Liver (tissue), 9 donors: ENCODE data around the gene RWDD3. TPM values are rescaled to one million over a fixed set of nuclear protein-coding genes. Genes with fewer than 3 reads are reported as not detected.

Source experiments
- DNase-seq: peaks from one replicate; pipeline ENCODE4 v3.0.0-alpha.2; 2017; ENCODE audit warnings: low spot score
- H3K27ac ChIP-seq, 2 donors: one replicate each; pipeline ENCODE4 v1.7.0; 2013; ENCODE audit warnings: inconsistent platforms in 2 of 2, low read length in 2 of 2, control low read depth in 1 of 2, low read depth in 1 of 2, mild to moderate bottlenecking in 1 of 2
- H3K27me3 ChIP-seq, 4 donors: one replicate each; pipeline versions ENCODE4 v1.6.1 to v1.7.0; 2013; ENCODE audit warnings: low read length in 3 of 4, inconsistent platforms in 1 of 4, mild to moderate bottlenecking in 1 of 4, moderate library complexity in 1 of 4; ENCODE audit not compliant: control insufficient read depth in 4 of 4, insufficient read depth in 4 of 4
- H3K36me3 ChIP-seq, 4 donors: one replicate each; pipeline versions ENCODE4 v1.6.1 to v1.7.0; 2013; ENCODE audit warnings: low read length in 3 of 4, mild to moderate bottlenecking in 3 of 4, low read depth in 1 of 4, moderate library complexity in 1 of 4; ENCODE audit not compliant: control insufficient read depth in 4 of 4, insufficient read depth in 3 of 4
- H3K4me1 ChIP-seq, 4 donors: one replicate each; pipeline versions ENCODE4 v1.6.1 to v1.7.0; 2013; ENCODE audit warnings: low read length in 3 of 4, mild to moderate bottlenecking in 3 of 4, moderate library complexity in 1 of 4; ENCODE audit not compliant: control insufficient read depth in 4 of 4, insufficient read depth in 4 of 4
- H3K4me3 ChIP-seq, 3 donors: one replicate each; pipeline versions ENCODE4 v1.6.1 to v1.7.0; 2013; ENCODE audit warnings: low read length in 3 of 3, control low read depth in 1 of 3, low read depth in 1 of 3, mild to moderate bottlenecking in 1 of 3
- H3K9ac ChIP-seq, 2 donors: one replicate each; pipeline ENCODE4 v1.7.0; 2013; ENCODE audit warnings: low read length in 2 of 2, mild to moderate bottlenecking in 2 of 2, moderate library complexity in 2 of 2, control low read depth in 1 of 2, low read depth in 1 of 2
- H3K9me3 ChIP-seq, 4 donors: one replicate each; pipeline versions ENCODE4 v1.6.1 to v1.7.0; 2013; ENCODE audit warnings: low read length in 3 of 4; ENCODE audit not compliant: control insufficient read depth in 4 of 4
- ATF3 ChIP-seq: IDR thresholded peaks from 2 replicates; pipeline ENCODE4 v1.6.1; 2016; ENCODE audit warnings: antibody characterized with exemption
- CTCF ChIP-seq: fragments of 150-350 bp; IDR thresholded peaks from 2 replicates; pipeline ENCODE4 v1.5.1; 2017; ENCODE audit warnings: improper control_type of control experiment, low read depth, low read length; ENCODE audit not compliant: missing input control
- EGR1 ChIP-seq, 2 donors: IDR thresholded peaks; 2 replicates each; pipeline ENCODE4 v1.6.1; 2016 to 2018; ENCODE audit warnings: antibody characterized with exemption in 2 of 2, low read depth in 2 of 2
- FOXA1 ChIP-seq: IDR thresholded peaks from 2 replicates; pipeline ENCODE4 v1.6.1; 2016; ENCODE audit warnings: antibody characterized with exemption
- FOXA2 ChIP-seq: IDR thresholded peaks from 2 replicates; pipeline ENCODE4 v1.6.1; 2016; ENCODE audit warnings: antibody characterized with exemption
- GABPA ChIP-seq, 2 donors: IDR thresholded peaks in 1 of 2; conservative IDR thresholded peaks in 1 of 2; 2 replicates each; pipeline ENCODE4 v1.6.1; 2016; ENCODE audit warnings: antibody characterized with exemption in 2 of 2, mild to moderate bottlenecking in 1 of 2, moderate library complexity in 1 of 2
- HNF4A ChIP-seq, 2 donors: conservative IDR thresholded peaks; 2 replicates each; pipeline ENCODE4 v1.6.1; 2016; ENCODE audit warnings: antibody characterized with exemption in 2 of 2, mild to moderate bottlenecking in 2 of 2
- HNF4G ChIP-seq: IDR thresholded peaks from 2 replicates; pipeline ENCODE4 v1.6.1; 2016; ENCODE audit warnings: antibody characterized with exemption
- JUND ChIP-seq, 2 donors: IDR thresholded peaks; 2 replicates each; pipeline ENCODE4 v1.6.1; 2016; ENCODE audit warnings: antibody characterized with exemption in 2 of 2
- MAX ChIP-seq: IDR thresholded peaks from 2 replicates; pipeline ENCODE4 v1.6.1; 2016; ENCODE audit warnings: antibody characterized with exemption
- NR2F2 ChIP-seq: IDR thresholded peaks from 2 replicates; pipeline ENCODE4 v1.6.1; 2016; ENCODE audit warnings: antibody characterized with exemption
- RAD21 ChIP-seq, 2 donors: IDR thresholded peaks; 2 replicates each; pipeline ENCODE4 v1.6.1; 2016; ENCODE audit warnings: antibody characterized with exemption in 2 of 2, mild to moderate bottlenecking in 2 of 2
- RXRA ChIP-seq, 2 donors: IDR thresholded peaks; 2 replicates each; pipeline ENCODE4 v1.6.1; 2017 to 2018; ENCODE audit warnings: antibody characterized with exemption in 2 of 2, mild to moderate bottlenecking in 1 of 2
- SP1 ChIP-seq: IDR thresholded peaks from 2 replicates; pipeline ENCODE4 v1.6.1; 2018; ENCODE audit warnings: antibody characterized with exemption, mild to moderate bottlenecking
- TAF1 ChIP-seq: conservative IDR thresholded peaks from 2 replicates; pipeline ENCODE4 v1.6.1; 2016; ENCODE audit warnings: antibody characterized with exemption, mild to moderate bottlenecking
- YY1 ChIP-seq: IDR thresholded peaks from 2 replicates; pipeline ENCODE4 v1.6.1; 2016; ENCODE audit warnings: antibody characterized with exemption, mild to moderate bottlenecking
- WGBS: extraction: QIAGEN DNeasy Blood & Tissue Kit; methylation state at CpG from one replicate; pipeline ENCODE4 v1.1.7; 2013; 5-methylcytosine and 5-hydroxymethylcytosine counted together
- polyA plus RNA-seq, 2 donors: library from polyadenylated mRNA; stranded (reverse) in 1 of 2; unstranded in 1 of 2; fragments of 200-250 nt in 1 of 2; fragments of >200 nt in 1 of 2; fragmentation: Nextera tagmentation in 1 of 2; extraction: Ambion mirVana in 1 of 2; gene quantifications; one replicate each; pipeline versions ENCODE4 v1.2.1 to v1.2.3, GENCODE V29; 2013 to 2015
- total RNA-seq, 2 donors: library from RNA; depleted of rRNA; stranded (reverse); fragments of >200 nt; gene quantifications; one replicate each; pipeline ENCODE4 v1.2.3, GENCODE V29; 2014
- TF ChIP-seq, protein P1 (sequence below): IDR thresholded peaks from 2 replicates; pipeline ENCODE4 v1.6.1; 2016; ENCODE audit warnings: antibody characterized with exemption, mild to moderate bottlenecking
- donor health status: healthy.
- donor health status: healthy.
- donor health status: healthy.
- donor health status: healthy.
- donor health status: healthy.

RWDD3 gene
- total and polyA plus RNA-seq, 4 donors: 5.8 to 11.1 (median 7.0) TPM

- 56% methylated on average over 1 of the region's 1 CpG for WGBS
- no peak for TF ChIP-seq YY1
- no peak for TF ChIP-seq GABPA (IDR thresholded peaks at IDR 0.05 in 1 of 2, conservative IDR thresholded peaks at IDR 0.05 in 1 of 2)
- no peak for TF ChIP-seq FOXA1
- TF ChIP-seq TAF1: no peak
- TF ChIP-seq JUND (IDR thresholded peaks at IDR 0.05): no peak
- no peak for TF ChIP-seq MAX
- TF ChIP-seq, protein P1, sequence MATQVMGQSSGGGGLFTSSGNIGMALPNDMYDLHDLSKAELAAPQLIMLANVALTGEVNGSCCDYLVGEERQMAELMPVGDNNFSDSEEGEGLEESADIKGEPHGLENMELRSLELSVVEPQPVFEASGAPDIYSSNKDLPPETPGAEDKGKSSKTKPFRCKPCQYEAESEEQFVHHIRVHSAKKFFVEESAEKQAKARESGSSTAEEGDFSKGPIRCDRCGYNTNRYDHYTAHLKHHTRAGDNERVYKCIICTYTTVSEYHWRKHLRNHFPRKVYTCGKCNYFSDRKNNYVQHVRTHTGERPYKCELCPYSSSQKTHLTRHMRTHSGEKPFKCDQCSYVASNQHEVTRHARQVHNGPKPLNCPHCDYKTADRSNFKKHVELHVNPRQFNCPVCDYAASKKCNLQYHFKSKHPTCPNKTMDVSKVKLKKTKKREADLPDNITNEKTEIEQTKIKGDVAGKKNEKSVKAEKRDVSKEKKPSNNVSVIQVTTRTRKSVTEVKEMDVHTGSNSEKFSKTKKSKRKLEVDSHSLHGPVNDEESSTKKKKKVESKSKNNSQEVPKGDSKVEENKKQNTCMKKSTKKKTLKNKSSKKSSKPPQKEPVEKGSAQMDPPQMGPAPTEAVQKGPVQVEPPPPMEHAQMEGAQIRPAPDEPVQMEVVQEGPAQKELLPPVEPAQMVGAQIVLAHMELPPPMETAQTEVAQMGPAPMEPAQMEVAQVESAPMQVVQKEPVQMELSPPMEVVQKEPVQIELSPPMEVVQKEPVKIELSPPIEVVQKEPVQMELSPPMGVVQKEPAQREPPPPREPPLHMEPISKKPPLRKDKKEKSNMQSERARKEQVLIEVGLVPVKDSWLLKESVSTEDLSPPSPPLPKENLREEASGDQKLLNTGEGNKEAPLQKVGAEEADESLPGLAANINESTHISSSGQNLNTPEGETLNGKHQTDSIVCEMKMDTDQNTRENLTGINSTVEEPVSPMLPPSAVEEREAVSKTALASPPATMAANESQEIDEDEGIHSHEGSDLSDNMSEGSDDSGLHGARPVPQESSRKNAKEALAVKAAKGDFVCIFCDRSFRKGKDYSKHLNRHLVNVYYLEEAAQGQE: no peak
- TF ChIP-seq RXRA (IDR thresholded peaks at IDR 0.05): no peak
- no peak for TF ChIP-seq NR2F2
- no peak for TF ChIP-seq EGR1 (IDR thresholded peaks at IDR 0.05; ENCODE audit: low read depth in 2 of 2)
- TF ChIP-seq FOXA2: no peak
- TF ChIP-seq SP1: no peak
- no peak for TF ChIP-seq CTCF
- TF ChIP-seq HNF4G: no peak
- Histone ChIP-seq H3K27ac (no peak overlapping the region), H3K4me1 (peaks cover 0 to 4% (median 0%) of the 10 kb centered on the region in 4 donors), H3K9me3 (no peaks in the 10 kb centered on the region), H3K27me3 (no peaks in the 10 kb centered on the region), H3K9ac (no peak overlapping the region), H3K36me3 (peaks cover 0 to 6% (median 2%) of the 10 kb centered on the region in 4 donors), H3K4me3 (no peak overlapping the region)
- DNase-seq: no peak
Measured at GRCh38 chr1:95197616-95198252, 36.3 kb upstream of the RWDD3 start.

GRCh38 chr1:95201905-95202304, 32.1 kb upstream of the RWDD3 start:
- Histone ChIP-seq H3K4me1 (no peaks in the 10 kb centered on the region), H3K9ac (no peak overlapping the region), H3K27me3 (no peaks in the 10 kb centered on the region), H3K4me3 (no peak overlapping the region), H3K9me3 (no peaks in the 10 kb centered on the region), H3K36me3 (peaks cover 0 to 3% (median 0%) of the 10 kb centered on the region in 4 donors), H3K27ac (no peak overlapping the region)
- TF ChIP-seq, protein P1: no peak
- TF ChIP-seq ATF3 (no peak), CTCF (no peak), NR2F2 (no peak), HNF4A (conservative IDR thresholded peaks at IDR 0.05) (no peak), YY1 (no peak), TAF1 (no peak), MAX (no peak), JUND (IDR thresholded peaks at IDR 0.05) (no peak), RAD21 (IDR thresholded peaks at IDR 0.05) (no peak)
- DNase-seq: no peak
